Upper lobe of right lung (tissue), 1 donor: ENCODE measurements around the gene SQSTM1. TPM values are rescaled to one million over a fixed set of nuclear protein-coding genes. Genes with fewer than 3 reads are reported as not detected.

Source experiments
- ATAC-seq: fragments of 200-7000 bp; cut with Tn5 transposase; one replicate; pipeline ENCODE4 v1.9.1; 2020; ENCODE audit warnings: mild to moderate bottlenecking, moderate library complexity
- DNase-seq: peaks from one replicate; pipeline ENCODE4 v3.0.0-alpha.2; 2020
- H3K27ac ChIP-seq: fragments of 200-600 bp; one replicate; pipeline ENCODE4 v1.8.0; 2022
- H3K27me3 ChIP-seq: fragments of 200-600 bp; one replicate; pipeline ENCODE4 v1.8.0; 2022; ENCODE audit warnings: mild to moderate bottlenecking
- H3K36me3 ChIP-seq: fragments of 200-600 bp; one replicate; pipeline ENCODE4 v1.8.0; 2022
- H3K4me1 ChIP-seq: fragments of 200-600 bp; one replicate; pipeline ENCODE4 v1.8.0; 2022
- H3K4me3 ChIP-seq: fragments of 200-600 bp; one replicate; pipeline ENCODE4 v1.8.0; 2022; ENCODE audit warnings: mild to moderate bottlenecking
- H3K9me3 ChIP-seq: fragments of 200-600 bp; one replicate; pipeline ENCODE4 v1.8.0; 2022
- intact Hi-C: fragments of 100-400 bp; cut with DNase I; formaldehyde crosslinking; loops from one replicate; pipeline ENCODE4 v1.11.0; 2022
- total RNA-seq: library from RNA; stranded (reverse); fragmentation: NEBNext Ultra II Directional; extraction: Animal tissue kit (Norgen Biotek cat#: 25700); gene quantifications from one replicate; pipeline ENCODE4 v1.2.1, GENCODE V29; 2021
- TF ChIP-seq, protein P1 (sequence below): fragments of 200-600 bp; IDR thresholded peaks from one replicate; pipeline ENCODE4 v1.8.0; 2022; ENCODE audit warnings: antibody characterized with exemption
- donor health status: DM: no; HTN: yes; CAD: no; lungs with severe emphysema.

Gene SQSTM1
- total RNA-seq, 1 donor from 2014 or later: 501 TPM

DNA sequence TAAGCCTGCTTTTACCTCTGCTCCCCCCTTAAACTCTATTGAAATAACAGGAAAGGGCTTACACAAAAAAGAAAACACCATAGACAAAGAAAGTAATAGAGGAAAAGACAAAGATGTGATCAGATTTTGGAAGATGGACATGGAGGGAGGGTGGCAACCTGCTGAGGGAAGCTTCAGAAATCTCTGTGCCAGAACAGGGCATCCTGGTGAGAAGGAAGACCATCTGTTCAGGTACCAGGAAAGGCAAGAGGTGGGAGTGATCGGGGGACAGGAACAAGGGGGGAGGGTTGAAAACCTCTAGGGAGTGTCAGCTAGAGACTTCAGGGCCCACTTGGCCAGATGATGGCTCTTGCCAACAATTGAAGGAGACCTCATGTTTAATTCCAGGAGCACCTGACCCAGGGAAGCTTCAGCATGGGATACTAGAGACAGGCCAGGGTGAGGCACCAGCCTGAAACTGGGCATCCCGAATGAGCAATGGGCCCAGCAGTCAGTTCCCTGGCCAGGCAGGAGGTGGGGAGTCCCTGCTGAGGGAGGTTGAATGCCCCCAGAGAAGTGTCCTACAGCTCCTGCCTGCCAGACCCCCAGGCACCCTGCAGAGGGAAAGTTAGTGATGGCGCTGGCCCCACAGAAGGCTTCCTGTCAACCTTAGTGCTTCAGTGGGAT lies 8.2 kb downstream of the SQSTM1 start:
- H3K27me3 ChIP-seq: no peaks in the 10 kb centered on the region
- intact Hi-C loops: no loop called here
- no peak overlapping the region for H3K27ac ChIP-seq
- no peaks in the 10 kb centered on the region for H3K9me3 ChIP-seq
- H3K4me3 ChIP-seq: no peak overlapping the region
- DNase-seq: no peak
- H3K4me1 ChIP-seq: peaks cover 26% of the 10 kb centered on the region
- ATAC-seq: no peak
- peaks cover 100% of the 10 kb centered on the region for H3K36me3 ChIP-seq
- TF ChIP-seq, protein P1, sequence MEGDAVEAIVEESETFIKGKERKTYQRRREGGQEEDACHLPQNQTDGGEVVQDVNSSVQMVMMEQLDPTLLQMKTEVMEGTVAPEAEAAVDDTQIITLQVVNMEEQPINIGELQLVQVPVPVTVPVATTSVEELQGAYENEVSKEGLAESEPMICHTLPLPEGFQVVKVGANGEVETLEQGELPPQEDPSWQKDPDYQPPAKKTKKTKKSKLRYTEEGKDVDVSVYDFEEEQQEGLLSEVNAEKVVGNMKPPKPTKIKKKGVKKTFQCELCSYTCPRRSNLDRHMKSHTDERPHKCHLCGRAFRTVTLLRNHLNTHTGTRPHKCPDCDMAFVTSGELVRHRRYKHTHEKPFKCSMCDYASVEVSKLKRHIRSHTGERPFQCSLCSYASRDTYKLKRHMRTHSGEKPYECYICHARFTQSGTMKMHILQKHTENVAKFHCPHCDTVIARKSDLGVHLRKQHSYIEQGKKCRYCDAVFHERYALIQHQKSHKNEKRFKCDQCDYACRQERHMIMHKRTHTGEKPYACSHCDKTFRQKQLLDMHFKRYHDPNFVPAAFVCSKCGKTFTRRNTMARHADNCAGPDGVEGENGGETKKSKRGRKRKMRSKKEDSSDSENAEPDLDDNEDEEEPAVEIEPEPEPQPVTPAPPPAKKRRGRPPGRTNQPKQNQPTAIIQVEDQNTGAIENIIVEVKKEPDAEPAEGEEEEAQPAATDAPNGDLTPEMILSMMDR: no peak

DNA sequence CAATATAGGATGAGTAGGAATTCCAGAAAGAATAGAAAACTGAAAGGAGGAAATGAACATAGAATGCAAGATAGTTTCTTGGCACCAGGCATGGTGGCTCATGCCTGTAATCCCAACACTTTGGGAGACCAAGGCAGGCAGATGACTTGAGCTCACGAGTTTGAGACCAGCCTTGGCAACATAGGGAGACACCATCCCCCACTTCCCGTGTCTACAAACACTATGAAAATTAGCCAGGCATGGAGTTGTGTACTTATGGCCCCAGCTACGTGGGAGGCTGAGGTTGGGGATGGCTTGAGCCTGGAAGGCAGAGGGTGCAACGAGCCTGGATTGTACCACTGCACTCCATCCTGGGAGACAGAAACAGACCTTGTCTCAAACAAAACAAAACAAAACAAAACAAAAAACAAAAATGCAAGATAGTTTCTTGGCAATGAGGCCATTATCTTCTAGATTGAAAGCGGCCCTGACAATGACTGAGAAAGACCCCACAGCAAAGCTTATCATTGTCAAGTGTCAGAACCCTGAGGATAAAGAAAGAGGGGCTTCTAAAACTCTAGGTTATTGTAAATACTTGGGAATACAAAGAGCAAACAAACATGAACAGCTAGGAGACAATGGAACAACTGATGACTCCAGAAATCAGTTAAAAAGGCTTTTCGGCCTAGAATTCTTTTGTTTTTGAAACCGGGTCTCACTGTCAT lies 9.2 kb downstream of the SQSTM1 start:
- Histone ChIP-seq H3K4me3 (no peak overlapping the region), H3K9me3 (no peaks in the 10 kb centered on the region), H3K4me1 (peaks cover 19% of the 10 kb centered on the region), H3K27ac (no peak overlapping the region), H3K36me3 (peaks cover 94% of the 10 kb centered on the region), H3K27me3 (no peaks in the 10 kb centered on the region)
- DNase-seq: no peak
- TF ChIP-seq, protein P1: no peak
- no peak for ATAC-seq
- intact Hi-C loops: no loop called here

DNA sequence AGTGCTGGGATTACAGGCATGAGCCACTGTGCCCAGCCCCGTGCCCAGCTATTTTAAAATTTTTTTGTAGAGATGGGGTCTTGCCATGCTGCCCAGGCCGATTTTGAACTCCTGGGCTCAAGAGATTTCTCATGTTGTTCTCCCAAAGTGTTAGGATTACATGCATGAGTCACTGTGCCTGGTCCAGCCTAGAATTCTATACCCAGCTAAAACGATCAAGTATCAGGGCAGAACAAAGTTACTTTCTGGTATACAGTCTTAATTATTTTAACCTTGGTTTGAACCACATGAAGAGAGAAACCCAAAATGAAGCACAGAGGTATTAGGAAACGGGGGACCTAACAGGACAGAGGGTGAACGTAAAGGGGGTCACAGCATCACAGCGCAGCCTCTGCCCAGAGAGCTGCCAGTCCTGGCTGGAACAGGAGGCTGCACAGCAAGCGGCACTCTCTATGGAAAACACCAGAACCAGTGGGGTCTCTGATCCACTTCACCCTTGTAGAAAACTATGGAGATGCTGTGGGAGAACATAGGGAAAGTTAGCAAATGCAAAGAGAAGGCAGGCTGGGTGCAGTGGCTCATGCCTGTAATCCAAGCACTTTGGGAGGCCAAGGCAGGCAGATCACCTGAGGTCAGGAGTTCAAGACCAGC lies 10.2 kb downstream of the SQSTM1 start:
- peaks cover 11% of the 10 kb centered on the region for H3K4me1 ChIP-seq
- no peaks in the 10 kb centered on the region for H3K9me3 ChIP-seq
- no peaks in the 10 kb centered on the region for H3K27me3 ChIP-seq
- intact Hi-C loops: no loop called here
- TF ChIP-seq, protein P1: no peak
- peaks cover 92% of the 10 kb centered on the region for H3K36me3 ChIP-seq
- no peak for DNase-seq
- H3K4me3 ChIP-seq: no peak overlapping the region
- peak overlapping the region; percentile 6 for H3K27ac ChIP-seq
- no peak for ATAC-seq

DNA sequence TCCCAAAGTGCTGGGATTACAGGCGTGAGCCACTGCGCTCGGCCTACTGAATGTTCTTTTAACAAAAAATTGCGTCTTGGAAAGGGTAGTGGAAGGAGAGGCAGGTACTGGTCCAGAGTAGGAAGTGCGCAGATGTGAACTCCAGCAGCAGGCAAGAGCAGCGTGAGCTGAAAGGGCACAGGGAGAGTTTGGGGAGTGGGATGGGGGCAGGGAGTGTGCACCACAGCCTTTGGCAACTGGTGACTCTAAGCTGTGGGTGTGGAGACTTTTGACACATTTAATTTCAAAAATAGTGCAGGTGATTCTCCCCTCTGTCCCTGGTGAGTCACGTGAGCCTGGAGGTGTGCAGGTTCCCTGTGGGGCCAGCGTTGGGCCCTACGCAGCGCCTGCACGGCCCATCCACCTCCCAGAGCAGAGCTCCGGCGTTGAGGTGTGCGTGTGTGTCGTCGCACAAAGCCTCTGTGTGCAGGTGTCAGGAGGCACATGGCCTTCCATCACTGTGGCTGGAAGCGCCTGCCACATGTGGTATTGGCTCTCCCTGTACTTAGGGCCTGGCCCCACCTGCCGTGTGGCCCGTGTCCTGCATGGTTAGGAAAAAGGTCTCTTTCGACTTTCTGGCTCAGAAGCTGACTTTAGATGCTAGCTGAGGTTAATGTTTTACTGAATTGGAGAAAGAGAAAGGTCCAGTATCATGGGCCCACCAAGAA lies 11.5 kb downstream of the SQSTM1 start:
- no peak for DNase-seq
- H3K4me3 ChIP-seq: no peak overlapping the region
- H3K36me3 ChIP-seq: peaks cover 92% of the 10 kb centered on the region
- H3K9me3 ChIP-seq: no peaks in the 10 kb centered on the region
- peaks cover 13% of the 10 kb centered on the region for H3K4me1 ChIP-seq
- H3K27ac ChIP-seq: no peak overlapping the region
- no peaks in the 10 kb centered on the region for H3K27me3 ChIP-seq
- intact Hi-C loops: no loop called here
- ATAC-seq: no peak
- TF ChIP-seq, protein P1: no peak

DNA sequence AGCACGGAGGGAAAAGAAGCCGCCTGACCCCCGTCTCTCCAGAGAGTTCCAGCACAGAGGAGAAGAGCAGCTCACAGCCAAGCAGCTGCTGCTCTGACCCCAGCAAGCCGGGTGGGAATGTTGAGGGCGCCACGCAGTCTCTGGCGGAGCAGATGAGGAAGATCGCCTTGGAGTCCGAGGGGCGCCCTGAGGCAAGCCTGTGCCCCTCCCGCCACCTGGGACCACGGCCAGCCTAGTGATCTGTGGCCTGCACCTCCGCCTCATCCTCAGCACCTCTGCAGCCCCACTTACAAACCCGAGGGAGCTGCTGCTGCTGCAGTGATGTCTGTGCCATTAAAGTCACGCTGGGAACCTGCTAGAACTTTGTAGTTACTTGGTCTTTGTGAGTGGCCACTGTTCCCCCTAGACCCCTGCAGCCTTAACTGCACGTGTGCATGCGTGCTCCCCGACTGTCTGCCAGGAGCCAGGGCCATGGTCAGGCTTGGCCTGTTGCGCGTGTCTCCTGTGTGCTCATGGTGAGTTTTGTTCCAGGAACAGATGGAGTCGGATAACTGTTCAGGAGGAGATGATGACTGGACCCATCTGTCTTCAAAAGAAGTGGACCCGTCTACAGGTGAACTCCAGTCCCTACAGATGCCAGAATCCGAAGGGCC lies 12.5 kb downstream of the SQSTM1 start:
- ATAC-seq: no peak
- Histone ChIP-seq H3K27ac (no peak overlapping the region), H3K4me1 (peaks cover 4% of the 10 kb centered on the region), H3K9me3 (no peaks in the 10 kb centered on the region), H3K27me3 (no peaks in the 10 kb centered on the region), H3K4me3 (no peak overlapping the region), H3K36me3 (peaks cover 92% of the 10 kb centered on the region)
- DNase-seq: no peak
- intact Hi-C loops: no loop called here
- TF ChIP-seq, protein P1: no peak
